ENCODE measurements around the gene LDHB. TPM values are rescaled to one million over a fixed set of nuclear protein-coding genes. Genes with fewer than 3 reads are reported as not detected.
"Not testable (repeated sequence)": the region's sequence is repeated elsewhere in the genome, so short reads cannot be mapped to it uniquely, and the experiment has no call there.

LDHB gene
- total RNA-seq, 1 donor from 2014 or later = 1,359 TPM

DNA sequence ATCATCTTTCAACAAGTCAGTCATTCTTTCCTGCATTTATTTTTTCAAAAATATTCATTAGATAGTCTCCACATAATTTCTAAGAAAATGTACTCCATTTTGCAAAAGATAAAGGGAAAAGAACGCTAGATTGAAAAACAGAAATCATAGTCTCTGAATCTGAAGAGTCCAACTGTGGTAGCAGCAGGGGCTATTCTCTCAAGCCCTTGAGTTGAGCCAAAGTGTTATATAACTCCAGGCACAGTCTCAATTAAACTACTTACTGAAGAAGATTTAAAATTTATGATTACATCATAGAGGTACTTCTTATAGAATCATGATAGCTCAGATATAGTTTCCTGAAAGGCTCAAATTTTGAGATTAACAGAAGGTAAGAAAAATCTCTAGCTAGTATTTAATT, 5.8 kb downstream of the LDHB start:
- Mint-ChIP-seq H3K9me3 (no peaks in the 10 kb centered on the region), H3K27ac (no peak overlapping the region), H3K4me3 (no peak overlapping the region), H3K36me3 (ENCODE audit: low read depth) (peaks cover 68% of the 10 kb centered on the region), H3K27me3 (ENCODE audit: insufficient read depth) (no peaks in the 10 kb centered on the region), H3K4me1 (ENCODE audit: low read depth) (peaks cover 80% of the 10 kb centered on the region)
- no peak for DNase-seq (ENCODE audit: low spot score)
- intact Hi-C loops (cut with micrococcal nuclease) = loop anchor here (10.0 kb wide), 1 partner anchor 1003 kb away; no protein-coding TSS in a partner anchor

DNA sequence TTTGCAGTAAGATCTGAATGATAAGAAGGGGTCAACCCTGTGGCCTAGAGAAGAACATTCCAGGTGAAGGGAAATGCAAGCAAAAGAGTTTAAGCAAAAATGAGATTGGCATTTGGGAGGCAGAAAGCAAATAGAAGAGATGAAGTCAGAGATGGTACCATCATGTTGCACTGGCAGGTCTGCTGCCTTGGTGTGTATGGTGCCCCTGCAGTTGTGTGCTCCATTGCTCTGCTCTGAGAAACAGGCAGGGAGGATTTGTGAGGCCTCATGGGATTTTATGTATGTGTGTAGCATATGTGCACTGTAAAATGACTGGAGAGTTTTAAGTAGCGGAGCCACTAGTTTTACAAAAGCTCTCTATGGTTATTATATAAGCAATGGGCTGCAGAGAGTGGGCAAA, 6.6 kb downstream of the LDHB start:
- Mint-ChIP-seq H3K27ac (no peak overlapping the region), H3K4me3 (no peak overlapping the region), H3K36me3 (ENCODE audit: low read depth) (peaks cover 67% of the 10 kb centered on the region), H3K27me3 (ENCODE audit: insufficient read depth) (no peaks in the 10 kb centered on the region), H3K9me3 (no peaks in the 10 kb centered on the region), H3K4me1 (ENCODE audit: low read depth) (peaks cover 79% of the 10 kb centered on the region)
- DNase-seq (ENCODE audit: low spot score) = no peak
- intact Hi-C loops (cut with micrococcal nuclease) = loop anchor here (10.0 kb wide), 1 partner anchor 1004 kb away; no protein-coding TSS in a partner anchor

DNA sequence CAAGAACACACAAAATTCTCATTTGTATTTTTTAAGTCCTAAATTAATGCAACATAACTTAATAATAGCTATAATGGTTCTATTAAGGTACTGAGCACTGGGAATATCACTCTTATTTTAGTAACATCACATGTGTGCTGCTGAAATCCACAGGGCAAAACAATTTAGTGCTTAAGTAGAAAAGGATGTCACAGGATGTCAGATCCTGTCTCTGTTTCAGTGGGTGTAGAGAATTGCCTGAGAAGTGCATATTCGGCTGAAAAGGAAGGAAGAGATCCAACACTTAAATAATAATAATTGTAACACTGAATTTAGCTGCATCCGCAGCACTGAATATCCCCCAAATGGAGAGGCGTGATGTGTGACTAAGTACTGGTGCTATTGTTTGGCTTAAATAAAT, 8.6 kb downstream of the LDHB start:
- Mint-ChIP-seq H3K27me3 (ENCODE audit: insufficient read depth) (no peaks in the 10 kb centered on the region), H3K36me3 (ENCODE audit: low read depth) (peaks cover 70% of the 10 kb centered on the region), H3K27ac (peak overlapping the region; percentile 68), H3K9me3 (no peaks in the 10 kb centered on the region), H3K4me1 (ENCODE audit: low read depth) (peaks cover 78% of the 10 kb centered on the region), H3K4me3 (no peak overlapping the region)
- intact Hi-C loops (cut with micrococcal nuclease) = no loop called here
- no peak for DNase-seq (ENCODE audit: low spot score)

DNA sequence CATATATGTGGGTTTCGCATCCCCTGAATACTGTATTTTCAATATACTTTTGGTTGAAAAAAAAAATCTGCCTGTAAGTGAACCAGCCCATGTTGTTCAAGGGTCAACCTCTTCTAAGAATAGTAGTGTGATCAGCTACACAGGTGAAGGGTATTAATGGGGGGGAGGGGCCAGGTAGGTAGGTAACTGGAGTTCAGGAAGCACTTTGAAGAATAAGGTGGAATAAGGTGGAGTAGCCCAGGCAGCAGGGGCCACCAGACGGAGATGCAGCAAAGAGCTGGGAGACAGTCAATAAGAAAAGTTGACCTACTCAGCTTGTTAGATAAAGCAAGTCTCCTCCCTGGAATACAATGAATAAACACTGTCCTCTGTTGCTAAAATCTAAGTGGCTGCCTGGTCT, 9.3 kb downstream of the LDHB start:
- DNase-seq (ENCODE audit: low spot score) = no peak
- H3K36me3 Mint-ChIP-seq (ENCODE audit: low read depth) = peaks cover 72% of the 10 kb centered on the region
- intact Hi-C loops (cut with micrococcal nuclease) = no loop called here
- H3K27me3 Mint-ChIP-seq (ENCODE audit: insufficient read depth) = no peaks in the 10 kb centered on the region
- H3K4me3 Mint-ChIP-seq = no peak overlapping the region
- no peaks in the 10 kb centered on the region for H3K9me3 Mint-ChIP-seq
- H3K27ac Mint-ChIP-seq = no peak overlapping the region
- H3K4me1 Mint-ChIP-seq (ENCODE audit: low read depth) = peaks cover 79% of the 10 kb centered on the region

DNA sequence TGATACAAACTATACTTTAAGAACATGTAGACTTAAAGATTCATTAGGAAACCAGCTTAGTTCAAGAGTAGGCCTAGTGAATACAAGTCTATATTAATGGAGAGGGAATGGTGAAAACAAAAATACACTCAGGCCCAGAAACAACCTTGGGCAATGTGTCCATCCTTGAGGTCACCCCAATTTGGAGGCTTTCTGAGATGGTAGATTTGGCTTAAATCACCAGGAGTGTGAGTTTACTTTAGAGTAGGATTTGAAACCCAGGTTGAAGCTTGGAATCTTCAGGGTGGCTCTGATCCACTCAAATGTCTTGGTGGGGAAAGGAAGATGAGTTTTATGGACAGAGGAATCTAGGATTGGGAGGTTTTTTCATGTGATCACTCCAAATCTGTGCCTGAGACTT, 10.5 kb downstream of the LDHB start:
- DNase-seq (ENCODE audit: low spot score) = no peak
- H3K36me3 Mint-ChIP-seq (ENCODE audit: low read depth) = peaks cover 74% of the 10 kb centered on the region
- H3K27ac Mint-ChIP-seq = peak overlapping the region; percentile 21
- peaks cover 75% of the 10 kb centered on the region for H3K4me1 Mint-ChIP-seq (ENCODE audit: low read depth)
- intact Hi-C loops (cut with micrococcal nuclease) = no loop called here
- no peak overlapping the region for H3K4me3 Mint-ChIP-seq
- H3K9me3 Mint-ChIP-seq = no peaks in the 10 kb centered on the region
- no peaks in the 10 kb centered on the region for H3K27me3 Mint-ChIP-seq (ENCODE audit: insufficient read depth)

DNA sequence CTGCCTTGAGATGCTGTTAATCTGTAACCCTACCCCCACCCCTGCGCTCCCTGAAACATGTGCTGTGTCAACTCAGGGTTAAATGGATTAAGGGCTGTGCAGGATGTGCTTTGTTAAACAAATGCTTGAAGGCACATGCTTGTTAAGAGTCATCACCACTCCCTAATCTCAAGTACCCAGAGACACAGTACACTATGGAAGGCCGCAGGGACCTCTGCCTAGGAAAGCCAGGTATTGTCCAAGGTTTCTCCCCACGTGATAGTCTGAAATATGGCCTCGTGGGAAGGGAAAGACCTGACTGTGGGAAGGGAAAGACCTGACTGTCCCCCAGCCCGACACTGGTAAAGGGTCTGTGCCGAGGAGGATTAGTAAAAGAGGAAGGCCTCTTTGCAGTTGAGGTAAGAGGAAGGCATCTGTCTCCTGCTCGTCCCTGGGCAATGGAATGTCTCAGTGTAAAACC, 12.6 kb downstream of the LDHB start:
- H3K4me3 Mint-ChIP-seq; H3K27me3 Mint-ChIP-seq (ENCODE audit: insufficient read depth); H3K9me3 Mint-ChIP-seq; intact Hi-C loops (cut with micrococcal nuclease); DNase-seq (ENCODE audit: low spot score): not testable (repeated sequence)
- Mint-ChIP-seq H3K4me1 (ENCODE audit: low read depth) (peaks cover 67% of the 10 kb centered on the region), H3K36me3 (ENCODE audit: low read depth) (peaks cover 67% of the 10 kb centered on the region), H3K27ac (peak overlapping the region; percentile 55)

DNA sequence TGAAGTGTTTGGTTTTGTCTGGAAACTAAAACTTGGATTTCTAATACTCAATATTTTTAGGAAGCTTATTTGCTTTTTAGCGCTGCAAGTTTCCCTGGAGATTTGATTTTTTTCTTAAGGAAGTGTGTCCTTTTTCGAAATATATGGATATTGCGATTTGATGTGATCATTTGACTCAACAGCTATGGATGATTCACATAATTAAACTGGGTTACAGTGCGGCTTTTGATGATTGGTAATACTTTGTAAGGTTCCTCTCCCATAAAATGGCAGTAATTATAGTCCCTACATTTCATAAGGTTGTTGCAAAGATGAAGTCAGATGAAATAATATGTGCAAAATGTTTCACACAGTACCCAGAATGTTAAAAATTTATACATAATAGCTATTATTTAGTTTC, 13.1 kb downstream of the LDHB start:
- Mint-ChIP-seq H3K4me1 (ENCODE audit: low read depth) (peaks cover 64% of the 10 kb centered on the region), H3K9me3 (no peaks in the 10 kb centered on the region), H3K36me3 (ENCODE audit: low read depth) (peaks cover 65% of the 10 kb centered on the region), H3K4me3 (no peak overlapping the region), H3K27me3 (ENCODE audit: insufficient read depth) (no peaks in the 10 kb centered on the region), H3K27ac (no peak overlapping the region)
- intact Hi-C loops (cut with micrococcal nuclease) = loop anchor here (5.0 kb wide), 1 partner anchor 117 kb away; the partner anchor contains the start of gene SPX
- no peak for DNase-seq (ENCODE audit: low spot score)

DNA sequence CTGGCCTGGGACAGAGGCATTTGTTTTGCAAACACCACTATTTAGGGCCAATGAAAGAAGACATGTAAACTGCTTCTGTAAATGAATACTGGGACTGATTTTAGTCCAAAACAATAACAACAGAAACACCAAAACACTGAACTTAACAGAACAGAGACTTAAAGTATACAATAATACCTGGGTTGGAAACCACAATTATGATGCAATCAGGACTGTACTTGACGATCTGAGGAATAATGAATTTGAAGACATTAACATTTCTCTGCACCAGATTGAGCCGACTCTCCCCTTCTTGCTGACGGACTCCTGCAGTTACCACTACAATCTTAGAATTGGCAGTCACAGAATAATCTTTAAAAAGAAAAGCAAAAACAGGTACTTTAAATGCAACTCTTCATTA, 13.9 kb downstream of the LDHB start:
- no peaks in the 10 kb centered on the region for H3K9me3 Mint-ChIP-seq
- no peak for DNase-seq (ENCODE audit: low spot score)
- no peaks in the 10 kb centered on the region for H3K27me3 Mint-ChIP-seq (ENCODE audit: insufficient read depth)
- intact Hi-C loops (cut with micrococcal nuclease) = loop anchor here (1.0 to 5.0 kb wide), 2 partner anchors 14 to 116 kb away; partner anchors contain the start of genes LDHB and SPX
- peaks cover 65% of the 10 kb centered on the region for H3K36me3 Mint-ChIP-seq (ENCODE audit: low read depth)
- peaks cover 64% of the 10 kb centered on the region for H3K4me1 Mint-ChIP-seq (ENCODE audit: low read depth)
- no peak overlapping the region for H3K4me3 Mint-ChIP-seq
- peak overlapping the region; percentile 82 for H3K27ac Mint-ChIP-seq

DNA sequence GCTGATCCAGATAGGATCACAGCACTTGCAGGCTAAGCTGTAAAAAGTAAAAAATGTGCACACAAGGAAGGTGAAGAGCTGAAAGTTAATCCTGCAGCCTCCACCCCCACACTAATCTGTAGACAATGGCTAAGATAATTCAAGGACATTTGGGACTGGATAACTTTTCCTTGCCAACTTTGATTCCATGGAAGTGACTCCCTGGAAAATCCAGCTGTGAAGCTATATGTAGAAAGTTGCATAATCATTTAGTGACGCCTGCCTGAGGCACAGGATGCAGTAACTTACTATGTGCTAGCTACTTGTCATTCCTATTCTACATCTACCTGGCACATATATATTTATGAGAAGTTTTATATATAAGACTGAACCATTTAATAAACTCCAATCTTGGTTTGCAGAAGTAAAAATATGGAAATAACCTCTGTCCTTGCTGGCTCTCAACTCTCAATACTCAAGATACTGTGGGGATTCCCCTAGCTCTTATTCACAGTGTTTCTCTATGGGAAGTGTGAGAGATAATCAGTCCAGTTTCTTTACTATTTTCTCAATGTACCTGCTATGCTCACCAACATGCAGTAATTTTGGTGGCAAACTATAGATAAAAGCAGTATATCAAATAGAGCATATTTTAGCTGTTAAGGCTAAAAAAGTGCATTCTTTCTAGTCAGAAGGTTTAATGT, 14.8 kb downstream of the LDHB start:
- H3K27me3 Mint-ChIP-seq (ENCODE audit: insufficient read depth) = no peaks in the 10 kb centered on the region
- H3K27ac Mint-ChIP-seq = peak overlapping the region; percentile 21
- no peak for DNase-seq (ENCODE audit: low spot score)
- no peaks in the 10 kb centered on the region for H3K9me3 Mint-ChIP-seq
- intact Hi-C loops (cut with micrococcal nuclease) = loop anchor here (1.0 to 5.0 kb wide), 2 partner anchors 14 to 116 kb away; partner anchors contain the start of genes LDHB and SPX
- H3K4me3 Mint-ChIP-seq = no peak overlapping the region
- H3K4me1 Mint-ChIP-seq (ENCODE audit: low read depth) = peaks cover 65% of the 10 kb centered on the region
- H3K36me3 Mint-ChIP-seq (ENCODE audit: low read depth) = peaks cover 63% of the 10 kb centered on the region

DNA sequence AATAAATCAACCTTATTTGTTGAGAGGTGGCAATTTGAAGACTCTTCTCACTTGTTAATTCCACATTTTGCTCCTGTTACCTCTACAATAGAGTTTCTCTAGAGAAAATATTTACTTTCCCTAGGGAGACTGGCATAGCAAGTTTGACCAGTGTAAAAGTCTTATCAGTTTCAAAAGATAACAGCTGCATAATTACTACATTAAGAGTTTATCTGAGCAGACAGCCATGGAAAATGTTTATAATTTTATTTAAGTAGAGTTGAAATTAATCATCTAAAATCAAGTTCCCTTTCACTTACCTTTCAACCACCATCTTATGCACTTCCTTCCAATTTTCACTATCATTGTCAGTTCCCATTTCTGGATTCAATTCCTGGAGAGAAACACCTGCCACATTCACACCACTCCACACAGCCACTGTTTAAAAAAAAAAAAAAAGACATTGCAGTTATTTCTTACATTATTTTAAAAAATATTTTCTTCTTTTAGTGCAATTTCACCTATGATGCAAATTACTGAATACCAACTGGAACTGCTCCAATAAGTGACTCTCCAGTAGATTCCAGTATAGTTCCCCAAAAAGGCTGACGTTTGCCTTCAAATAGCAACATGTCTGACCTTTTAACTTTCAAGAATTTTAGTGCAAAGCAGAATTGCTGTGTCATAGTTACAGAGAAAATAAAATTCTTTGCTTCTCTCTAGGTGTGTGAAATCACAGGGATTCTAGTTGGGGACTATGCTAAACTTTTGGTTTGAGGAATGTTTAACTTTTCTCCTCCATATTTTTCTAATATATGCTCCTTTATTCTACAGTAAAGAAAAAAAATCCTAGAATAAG, 19.4 kb downstream of the LDHB start:
- Mint-ChIP-seq H3K9me3 (no peaks in the 10 kb centered on the region), H3K4me1 (ENCODE audit: low read depth) (peaks cover 31% of the 10 kb centered on the region), H3K36me3 (ENCODE audit: low read depth) (peaks cover 63% of the 10 kb centered on the region), H3K4me3 (no peak overlapping the region), H3K27me3 (ENCODE audit: insufficient read depth) (no peaks in the 10 kb centered on the region), H3K27ac (no peak overlapping the region)
- DNase-seq (ENCODE audit: low spot score) = no peak
- intact Hi-C loops (cut with micrococcal nuclease) = no loop called here

DNA sequence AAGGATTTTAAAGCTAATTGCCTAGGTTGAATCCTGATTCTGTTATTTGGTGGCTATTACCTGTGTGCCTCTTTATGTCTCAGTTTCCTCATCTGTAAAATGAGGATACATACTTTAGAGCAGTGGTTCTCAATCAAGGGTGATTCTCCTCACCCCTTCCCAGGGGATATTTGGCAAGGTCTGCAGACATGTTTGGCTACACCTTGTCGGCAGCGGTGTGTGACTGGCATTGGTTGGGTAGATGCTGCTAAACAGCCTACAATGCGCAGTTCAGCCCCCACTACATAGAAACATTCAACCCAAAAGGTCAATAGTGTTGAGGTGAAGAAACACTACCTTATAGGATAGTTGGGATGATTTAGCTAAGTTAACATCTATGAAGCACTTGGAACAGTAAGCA, 23.4 kb downstream of the LDHB start:
- peaks cover 57% of the 10 kb centered on the region for H3K36me3 Mint-ChIP-seq (ENCODE audit: low read depth)
- H3K4me3 Mint-ChIP-seq = no peak overlapping the region
- H3K27me3 Mint-ChIP-seq (ENCODE audit: insufficient read depth) = no peaks in the 10 kb centered on the region
- no peak overlapping the region for H3K27ac Mint-ChIP-seq
- H3K9me3 Mint-ChIP-seq = no peaks in the 10 kb centered on the region
- intact Hi-C loops (cut with micrococcal nuclease) = no loop called here
- H3K4me1 Mint-ChIP-seq (ENCODE audit: low read depth) = peaks cover 7% of the 10 kb centered on the region
- DNase-seq (ENCODE audit: low spot score) = no peak

DNA sequence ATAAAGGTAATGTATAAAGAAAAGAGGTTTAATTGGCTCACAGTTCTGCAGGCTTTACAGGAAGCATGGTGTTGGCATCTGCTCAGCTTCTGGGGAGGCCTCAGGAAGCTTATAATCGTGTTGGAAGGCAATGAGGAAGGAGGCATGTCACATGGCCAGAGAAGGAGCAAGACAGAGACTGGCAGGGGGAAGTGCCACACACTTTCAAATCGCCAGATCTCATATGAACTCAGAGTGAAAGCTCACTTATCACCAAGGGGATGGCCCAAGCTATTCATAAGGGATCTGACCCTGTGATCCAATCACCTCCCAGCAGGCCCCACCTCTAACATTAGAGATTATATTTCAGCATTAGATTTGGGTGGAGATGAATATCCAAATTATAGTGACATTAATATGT, 26.3 kb downstream of the LDHB start:
- Mint-ChIP-seq H3K27ac (no peak overlapping the region), H3K36me3 (ENCODE audit: low read depth) (peaks cover 40% of the 10 kb centered on the region), H3K9me3 (no peaks in the 10 kb centered on the region), H3K4me1 (ENCODE audit: low read depth) (no peaks in the 10 kb centered on the region), H3K27me3 (ENCODE audit: insufficient read depth) (no peaks in the 10 kb centered on the region), H3K4me3 (no peak overlapping the region)
- DNase-seq (ENCODE audit: low spot score) = no peak
- intact Hi-C loops (cut with micrococcal nuclease) = no loop called here

DNA sequence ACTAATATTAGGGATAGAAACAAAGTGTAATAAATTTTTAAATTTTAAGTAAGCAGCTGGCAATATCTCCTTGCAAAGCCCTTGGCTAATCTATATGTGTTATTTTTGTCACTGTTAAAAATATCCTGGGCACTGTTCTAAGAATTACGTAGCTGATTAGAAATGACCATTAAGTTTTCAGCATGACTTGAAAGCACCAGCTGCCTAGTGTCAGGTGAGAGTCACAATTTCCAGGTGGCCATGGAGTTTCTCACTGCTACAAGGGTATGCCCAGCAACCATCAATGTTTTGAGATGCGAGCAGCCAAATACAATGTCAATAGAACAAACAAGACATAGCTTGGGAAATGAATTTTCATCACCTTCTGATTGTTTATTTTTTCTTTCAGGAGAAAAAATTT, 29.7 kb downstream of the LDHB start:
- H3K36me3 Mint-ChIP-seq (ENCODE audit: low read depth) = peaks cover 17% of the 10 kb centered on the region
- no peak for DNase-seq (ENCODE audit: low spot score)
- intact Hi-C loops (cut with micrococcal nuclease) = no loop called here
- H3K4me1 Mint-ChIP-seq (ENCODE audit: low read depth) = no peaks in the 10 kb centered on the region
- H3K27me3 Mint-ChIP-seq (ENCODE audit: insufficient read depth) = no peaks in the 10 kb centered on the region
- no peak overlapping the region for H3K4me3 Mint-ChIP-seq
- H3K9me3 Mint-ChIP-seq = no peaks in the 10 kb centered on the region
- H3K27ac Mint-ChIP-seq = no peak overlapping the region
